ENCODE results near the gene MCCC1.
A peak's percentile ranks its signal among the peaks of the same experiment; 100 is the strongest.

Gene MCCC1

GRCh38 chr3:183099838-183100204 is 525 bp upstream of the MCCC1 start (continued):
- TF ChIP-seq PATZ1 (CRISPR knock-in tag; IDR thresholded peaks at IDR 0.05; ENCODE audit: borderline replicate concordance) = no peak
- TF ChIP-seq SNAI2 (CRISPR knock-in tag; IDR thresholded peaks at IDR 0.05) = no peak
- no peak for TF ChIP-seq ZNF565 (CRISPR knock-in tag; conservative IDR thresholded peaks at IDR 0.05; ENCODE audit: low read depth)
- no peak for TF ChIP-seq OSR1 (CRISPR knock-in tag; IDR thresholded peaks at IDR 0.05)

GRCh38 chr3:183098536-183099025 is 715 bp downstream of the MCCC1 start:
- peak; percentile 1; the same call in 2 of the 3 replicates for ATAC-seq

GRCh38 chr3:183094711-183095110 is 4.6 kb downstream of the MCCC1 start:
- no peak for ATAC-seq
- no peak for TF ChIP-seq ISL1 (CRISPR knock-in tag; IDR thresholded peaks at IDR 0.05)
- TF ChIP-seq TOX (CRISPR knock-in tag; IDR thresholded peaks at IDR 0.05; ENCODE audit: borderline replicate concordance) = no peak
- no peak for TF ChIP-seq CSDC2 (CRISPR knock-in tag; IDR thresholded peaks at IDR 0.05)
- no peak for TF ChIP-seq CREB5 (CRISPR knock-in tag; IDR thresholded peaks at IDR 0.05; ENCODE audit: low read depth)
- TF ChIP-seq BACH2 (CRISPR knock-in tag; IDR thresholded peaks at IDR 0.05; ENCODE audit: borderline replicate concordance) = no peak
- TF ChIP-seq ZC3H10 (CRISPR knock-in tag; IDR thresholded peaks at IDR 0.05) = no peak
- TF ChIP-seq ESRRG (CRISPR knock-in tag; IDR thresholded peaks at IDR 0.05) = no peak
- no peak for TF ChIP-seq ZNF565 (CRISPR knock-in tag; conservative IDR thresholded peaks at IDR 0.05; ENCODE audit: low read depth)
- no peak for TF ChIP-seq ZNF70 (CRISPR knock-in tag; IDR thresholded peaks at IDR 0.05)
- no peak for TF ChIP-seq OSR1 (CRISPR knock-in tag; IDR thresholded peaks at IDR 0.05)
- TF ChIP-seq ZFP3 (CRISPR knock-in tag; IDR thresholded peaks at IDR 0.05) = no peak
- no peak for TF ChIP-seq GLIS3 (CRISPR knock-in tag; IDR thresholded peaks at IDR 0.05)
- TF ChIP-seq ARNTL (CRISPR knock-in tag; IDR thresholded peaks at IDR 0.05; ENCODE audit: borderline replicate concordance, low read depth) = no peak
- no peak for TF ChIP-seq PATZ1 (CRISPR knock-in tag; IDR thresholded peaks at IDR 0.05; ENCODE audit: borderline replicate concordance)
- TF ChIP-seq ZNF8 (CRISPR knock-in tag; IDR thresholded peaks at IDR 0.05) = no peak

More at GRCh38 chr3:183098536-183099025, 715 bp downstream of the MCCC1 start:
- TF ChIP-seq BACH2 (CRISPR knock-in tag; IDR thresholded peaks at IDR 0.05; ENCODE audit: borderline replicate concordance) (no peak), ZNF565 (CRISPR knock-in tag; conservative IDR thresholded peaks at IDR 0.05; ENCODE audit: low read depth) (no peak), ZNF8 (CRISPR knock-in tag; IDR thresholded peaks at IDR 0.05) (no peak)

GRCh38 chr3:183092256-183092655 is 7.0 kb downstream of the MCCC1 start:
- TF ChIP-seq ZNF8 (CRISPR knock-in tag; IDR thresholded peaks at IDR 0.05) (no peak), PATZ1 (CRISPR knock-in tag; IDR thresholded peaks at IDR 0.05; ENCODE audit: borderline replicate concordance) (no peak), SNAI2 (CRISPR knock-in tag; IDR thresholded peaks at IDR 0.05) (no peak), GLIS3 (CRISPR knock-in tag; IDR thresholded peaks at IDR 0.05) (no peak), TSHZ2 (CRISPR knock-in tag; IDR thresholded peaks at IDR 0.05) (no peak), OSR1 (CRISPR knock-in tag; IDR thresholded peaks at IDR 0.05) (no peak), CSDC2 (CRISPR knock-in tag; IDR thresholded peaks at IDR 0.05) (no peak), ZFP3 (CRISPR knock-in tag; IDR thresholded peaks at IDR 0.05) (no peak), POU6F1 (CRISPR knock-in tag; IDR thresholded peaks at IDR 0.05; ENCODE audit: borderline replicate concordance, low read depth) (no peak), BACH2 (CRISPR knock-in tag; IDR thresholded peaks at IDR 0.05; ENCODE audit: borderline replicate concordance) (no peak), TOX (CRISPR knock-in tag; IDR thresholded peaks at IDR 0.05; ENCODE audit: borderline replicate concordance) (no peak)
- no peak for ATAC-seq

All from SK-N-SH treated with all-trans-retinoic acid at 6 μM for 48 hours (cell line).